NCI-H748 (cell line): ENCODE results near the gene ACTN1.
"Not testable (repeated sequence)": the region's sequence is repeated elsewhere in the genome, so short reads cannot be mapped to it uniquely, and the experiment has no call there.

Experiments
- DNase-seq: peaks from one replicate; lab custom pipeline; 2025; ENCODE audit not compliant: unreplicated experiment; lab: John Stamatoyannopoulos, UW

Gene ACTN1

DNA sequence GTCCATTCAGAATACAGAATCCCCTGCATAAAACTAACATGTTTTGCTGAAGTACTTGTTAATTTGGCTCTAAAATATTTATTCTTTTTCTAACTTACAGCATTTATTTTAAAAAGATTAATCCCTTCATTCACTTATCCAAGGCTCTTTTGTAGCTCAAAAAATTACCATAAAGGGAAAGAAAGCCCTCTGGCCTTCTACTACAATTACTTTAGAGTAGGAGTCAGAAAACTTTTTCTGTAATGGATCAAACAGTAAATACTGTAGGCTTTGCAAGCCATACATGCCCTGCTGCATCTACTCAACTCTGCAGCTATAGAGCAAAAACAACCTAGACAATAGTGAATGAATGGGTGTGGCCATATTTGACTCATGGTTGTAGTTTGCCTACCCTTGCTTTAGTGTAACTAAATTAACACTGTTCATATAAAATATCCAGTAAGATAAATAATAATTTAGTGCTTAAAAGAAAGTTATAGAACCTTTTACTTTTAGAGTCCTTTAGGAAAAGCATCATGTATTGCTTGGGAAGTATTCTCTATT, 112.0 kb downstream of the ACTN1 start:
- DNase-seq: no peak

DNA sequence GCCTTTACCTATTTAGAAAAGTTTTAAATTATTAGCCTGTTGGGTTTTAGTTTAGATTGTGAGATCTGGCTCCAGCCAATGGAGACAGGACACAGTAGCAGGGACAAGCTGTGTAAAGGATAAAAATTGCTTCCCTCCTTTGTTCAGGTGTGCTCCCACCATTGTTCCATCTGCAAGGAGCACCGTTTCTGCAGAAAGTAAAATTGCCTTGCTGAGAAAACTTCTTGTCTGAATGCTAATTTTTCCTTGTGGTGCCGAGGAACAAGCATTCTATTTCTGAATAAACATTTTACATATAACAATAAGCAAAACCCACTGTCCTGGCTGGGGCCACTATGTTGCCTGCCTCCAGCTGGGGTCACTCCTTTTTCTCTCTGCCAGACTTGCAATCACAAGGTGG, 113.6 kb downstream of the ACTN1 start:
- no peak for DNase-seq

DNA sequence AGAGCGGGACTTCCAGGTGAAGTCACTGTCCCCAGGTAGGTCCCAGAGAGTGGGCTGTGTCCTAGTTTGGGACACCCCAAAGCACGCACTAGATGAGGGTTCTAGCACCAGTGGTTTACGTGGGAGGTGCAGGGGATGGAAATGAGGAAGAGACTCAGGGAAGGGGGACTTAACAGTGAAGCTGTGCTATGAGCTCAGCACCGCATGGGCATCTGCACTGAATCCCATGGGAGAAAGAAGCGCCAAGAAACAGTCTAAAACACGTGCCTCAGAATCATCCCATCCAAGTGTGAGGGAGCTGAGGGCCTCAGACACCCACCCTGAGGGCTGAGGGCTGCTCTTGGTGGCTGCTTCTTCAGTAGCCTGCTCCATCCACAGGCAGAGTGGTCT, 114.7 kb downstream of the ACTN1 start:
- no peak for DNase-seq

DNA sequence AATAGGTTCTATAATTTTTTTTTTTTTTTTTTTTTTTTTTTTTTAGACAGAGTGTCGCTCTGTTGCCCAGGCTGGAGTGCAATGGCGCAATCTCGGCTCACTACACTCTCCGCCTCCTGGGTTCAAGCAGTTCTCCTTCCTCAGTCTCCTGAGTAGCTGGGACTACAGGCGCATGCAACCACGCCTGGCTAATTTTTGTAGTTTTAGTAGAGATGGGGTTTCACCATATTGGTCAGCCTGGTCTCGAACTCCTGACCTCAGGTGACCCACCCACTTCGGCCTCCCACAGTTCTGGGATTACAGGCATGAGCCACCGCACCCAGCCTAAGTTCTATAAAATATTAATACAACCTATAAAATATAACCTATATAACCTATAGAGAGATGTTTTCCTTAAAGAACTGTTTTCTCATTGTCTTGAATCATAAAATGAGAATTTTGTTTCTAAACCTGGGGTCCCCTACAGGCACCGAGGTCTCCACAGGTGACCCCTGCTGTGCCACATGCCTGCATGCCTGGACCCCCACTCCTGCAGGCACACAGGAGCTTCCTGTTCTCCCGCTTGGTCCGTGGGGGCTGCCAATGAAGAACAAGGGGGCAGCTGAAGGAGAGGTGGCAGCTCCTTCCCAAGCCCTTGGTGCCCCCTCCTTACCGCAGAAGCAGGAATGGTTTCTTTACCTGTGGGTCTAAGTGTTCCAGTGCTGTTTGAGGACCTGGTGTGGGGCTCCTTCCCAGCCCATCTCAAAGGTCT, 115.3 kb downstream of the ACTN1 start:
- no peak for DNase-seq

DNA sequence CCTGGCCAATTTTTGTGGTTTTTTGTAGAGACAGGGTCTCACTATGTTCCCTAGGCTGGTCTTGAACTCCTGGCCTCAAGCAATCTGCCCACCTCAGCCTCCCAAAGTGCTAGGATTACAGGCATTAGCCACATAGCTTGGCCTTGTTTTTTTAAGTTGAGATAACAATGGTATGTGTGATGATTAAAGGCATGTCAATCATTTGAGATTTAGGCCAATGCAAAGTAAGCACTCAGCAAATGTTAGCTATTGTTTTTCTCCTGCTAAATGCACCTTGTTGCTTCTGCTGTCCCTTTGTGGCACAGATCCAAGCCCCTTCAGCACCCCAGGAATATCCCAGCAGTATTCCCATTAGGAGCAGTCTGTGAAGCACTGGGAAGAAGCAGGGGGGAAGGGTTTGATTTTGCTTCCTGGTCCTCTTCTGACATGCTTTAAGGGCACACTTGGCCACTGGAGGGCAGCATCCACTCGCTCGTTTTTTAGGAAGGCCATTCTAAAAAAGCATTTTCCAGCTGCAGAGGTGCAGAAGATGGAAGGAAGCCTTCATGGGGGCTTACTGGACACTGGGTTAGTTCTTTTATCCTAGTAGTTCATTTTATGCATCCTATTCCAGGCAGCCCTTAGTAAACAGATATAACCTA, 116.0 kb downstream of the ACTN1 start:
- DNase-seq: peak; percentile 75

DNA sequence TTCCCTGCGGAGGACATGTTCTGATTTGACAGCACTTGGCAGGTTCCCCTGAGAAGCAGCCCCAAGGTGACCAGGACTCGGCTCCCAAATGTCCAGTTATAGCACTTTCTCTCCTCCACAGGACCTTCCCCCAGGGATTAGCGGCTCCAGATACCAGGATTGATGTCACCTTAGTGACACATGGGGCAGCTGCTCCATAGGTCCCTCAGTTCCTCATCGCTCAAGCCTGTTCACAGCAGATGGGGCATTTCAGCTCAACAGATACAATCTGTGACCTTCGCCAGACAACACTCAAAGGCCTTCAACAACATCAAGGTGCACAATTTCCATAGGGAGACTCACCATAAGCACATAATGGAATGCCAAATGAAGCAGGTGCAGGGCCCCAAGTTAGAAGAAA, 118.3 kb downstream of the ACTN1 start:
- no peak for DNase-seq

DNA sequence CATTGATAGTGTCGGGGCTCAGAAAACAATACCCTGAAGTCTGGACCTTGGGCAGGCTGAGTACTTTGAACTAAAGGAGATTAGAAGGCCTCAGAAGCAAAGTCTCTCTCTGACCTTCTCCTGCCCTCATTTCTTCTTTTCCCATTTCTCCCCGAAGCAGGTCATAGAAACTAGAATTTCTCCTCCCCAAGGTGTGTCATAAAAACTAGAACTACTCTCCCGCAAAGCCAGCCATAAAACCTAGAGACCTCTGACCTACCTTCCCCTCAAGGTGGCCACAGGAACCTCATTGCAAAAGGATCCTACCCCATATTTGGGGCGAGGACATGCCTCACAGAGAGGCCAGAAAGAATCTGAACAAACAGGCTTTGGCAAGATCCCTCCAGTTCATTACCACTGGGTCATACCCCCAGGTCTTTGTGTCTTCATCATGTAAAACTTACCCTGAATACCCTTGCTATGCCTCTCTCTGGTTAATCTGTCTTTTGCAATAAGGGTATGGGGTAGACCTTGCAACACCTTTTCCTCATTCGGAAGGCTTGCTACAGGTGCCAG, 121.5 kb downstream of the ACTN1 start:
- no peak for DNase-seq

DNA sequence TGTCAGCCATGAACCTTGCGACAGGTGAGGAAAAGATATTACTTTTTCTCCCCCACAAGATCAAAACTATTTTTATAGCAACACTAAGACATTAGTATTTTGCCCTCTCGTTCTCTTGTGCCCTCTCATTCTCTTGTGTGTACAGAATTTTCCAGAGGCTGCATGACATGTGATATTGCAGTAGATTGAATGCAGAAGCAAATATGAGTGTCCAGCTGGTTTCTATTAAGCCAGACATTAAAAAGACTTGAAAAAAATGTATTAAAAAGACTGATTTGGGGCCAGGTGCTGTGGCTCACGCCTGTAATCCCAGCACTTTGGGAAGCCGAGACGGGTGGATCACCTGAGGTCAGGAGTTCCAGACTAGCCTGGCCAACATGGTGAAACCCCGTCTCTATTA, 122.5 kb downstream of the ACTN1 start:
- DNase-seq: no peak

DNA sequence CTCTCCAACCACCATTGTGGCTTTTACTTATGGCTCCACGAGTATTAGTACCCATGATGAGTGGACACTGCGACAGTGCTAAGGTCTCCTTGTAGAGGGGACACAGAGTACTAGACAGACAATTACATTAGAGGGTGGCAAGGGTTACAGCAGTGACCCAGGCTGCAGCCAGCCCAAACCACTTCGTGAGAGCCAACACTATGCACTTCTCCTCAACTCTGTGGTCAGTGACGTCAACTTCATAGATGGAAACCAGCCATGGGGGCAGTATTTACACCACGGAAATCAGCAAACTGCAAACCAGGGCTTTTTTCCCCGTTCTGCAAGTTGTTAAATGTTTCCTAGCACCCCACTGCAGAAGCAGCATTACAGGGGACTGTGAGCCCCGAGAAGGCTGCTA, 124.7 kb downstream of the ACTN1 start:
- no peak for DNase-seq

DNA sequence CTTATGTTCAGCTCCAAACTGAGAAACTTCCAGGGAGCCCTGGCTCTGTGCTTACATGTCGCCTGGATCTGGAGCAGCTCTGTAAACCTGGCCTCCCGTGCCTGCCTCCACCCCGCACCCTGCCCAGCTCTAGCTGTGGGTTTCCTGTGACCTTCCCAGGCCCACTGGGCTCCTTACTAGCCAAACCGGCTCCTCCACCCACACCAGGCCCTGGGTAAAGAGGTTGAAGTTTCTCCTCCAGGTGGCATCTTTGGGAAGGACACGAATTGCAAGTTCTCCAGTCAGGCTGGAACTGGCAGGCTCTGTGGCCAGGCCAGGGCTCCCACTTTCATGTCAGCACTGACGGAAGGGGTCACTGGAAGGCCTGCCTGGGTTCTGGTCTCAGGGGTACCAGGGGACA, 125.4 kb downstream of the ACTN1 start:
- DNase-seq: no peak

DNA sequence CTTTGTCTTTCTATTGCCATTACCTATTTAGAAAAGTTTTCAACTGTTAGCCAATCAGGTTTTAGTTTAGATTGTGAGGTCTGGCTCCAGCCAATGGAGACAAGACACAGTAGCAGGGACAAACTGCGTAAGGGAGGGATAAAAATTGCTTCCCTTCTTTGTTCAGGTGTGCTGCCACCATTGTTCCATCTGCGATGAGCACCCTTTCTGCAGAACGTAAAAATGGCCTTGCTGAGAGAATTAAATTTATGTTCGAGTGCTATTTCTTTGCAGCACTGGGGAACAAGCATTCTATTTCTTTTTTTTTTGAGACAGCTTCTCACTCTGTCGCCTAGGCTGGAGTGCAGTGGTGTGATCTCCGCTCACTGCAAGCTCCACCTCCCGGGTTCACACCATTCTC, 126.6 kb downstream of the ACTN1 start:
- not testable (repeated sequence) for DNase-seq

DNA sequence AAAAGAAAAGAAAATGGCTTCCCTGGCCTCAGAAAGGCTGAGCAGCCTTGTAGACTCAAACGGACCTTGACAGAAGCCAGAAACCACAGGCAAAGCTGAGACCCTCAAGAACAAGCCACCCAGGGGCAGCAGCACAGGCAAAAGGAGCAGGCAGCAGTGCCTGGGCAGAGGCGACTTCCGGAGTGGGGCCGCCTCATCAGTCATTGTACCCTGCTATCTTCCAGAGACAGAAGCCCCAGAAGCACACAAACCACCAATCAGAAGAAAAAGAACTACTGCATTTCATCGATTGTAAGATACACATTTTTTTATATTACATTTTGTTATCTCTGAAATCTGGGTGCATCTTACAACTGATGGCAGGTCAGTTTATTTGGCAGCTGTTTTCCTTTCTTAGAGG, 128.0 kb downstream of the ACTN1 start:
- no peak for DNase-seq

DNA sequence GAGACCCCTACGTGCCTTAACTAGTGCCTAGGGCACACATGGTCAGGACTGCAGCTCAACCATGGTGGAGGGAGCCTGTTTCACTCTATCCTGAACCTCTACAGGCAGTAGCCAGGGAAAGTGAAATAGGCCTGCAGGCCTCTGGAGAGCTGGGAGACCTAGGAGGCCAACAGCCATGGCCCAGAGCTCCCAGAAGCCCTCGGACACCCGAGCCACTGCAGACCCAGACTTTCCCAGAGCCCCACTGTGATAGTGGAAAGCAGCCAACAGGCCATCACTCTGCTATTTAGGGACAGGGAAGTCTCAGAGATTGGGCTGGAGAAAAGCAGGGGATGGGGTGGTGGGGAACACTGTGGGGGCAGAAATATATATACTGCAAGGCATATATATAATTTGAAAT, 129.7 kb downstream of the ACTN1 start:
- DNase-seq: no peak

DNA sequence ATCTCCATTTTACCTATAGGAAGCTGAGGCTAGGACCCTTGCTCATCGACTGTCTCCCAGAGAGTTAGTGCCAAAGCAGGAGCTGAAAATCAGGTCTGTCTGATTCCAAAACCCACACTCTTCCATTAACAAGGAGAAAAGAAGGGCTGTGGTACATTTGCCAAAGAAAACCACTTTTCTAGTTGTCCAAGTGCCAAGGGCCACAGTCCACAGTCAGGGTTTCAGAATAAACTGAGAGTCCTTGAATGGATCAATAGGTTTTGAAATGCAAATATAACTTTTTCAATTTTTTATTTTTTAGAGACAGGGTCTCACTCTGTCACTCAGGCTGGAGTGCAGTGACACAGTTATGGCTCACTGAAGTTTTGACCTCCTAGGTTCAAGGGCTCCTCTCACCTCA, 130.8 kb downstream of the ACTN1 start:
- DNase-seq: no peak

DNA sequence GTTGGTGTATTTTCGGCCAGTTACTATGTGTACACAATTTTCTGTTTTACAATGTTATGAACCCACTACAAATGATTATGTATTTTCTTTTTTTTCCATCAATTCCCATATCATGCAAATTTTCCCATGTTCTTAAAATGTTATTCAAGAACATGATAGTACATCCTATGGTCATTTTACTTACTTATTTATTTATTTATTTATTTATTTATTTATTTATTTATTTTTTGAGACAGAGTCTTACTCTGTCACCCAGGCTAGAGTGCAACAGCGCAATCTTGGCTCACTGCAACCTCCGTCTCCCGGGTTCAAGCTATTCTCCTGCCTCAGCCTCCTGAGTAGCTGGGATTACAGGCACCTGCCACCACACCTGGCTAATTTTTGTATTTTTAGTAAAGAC, 131.5 kb downstream of the ACTN1 start:
- not testable (repeated sequence) for DNase-seq

DNA sequence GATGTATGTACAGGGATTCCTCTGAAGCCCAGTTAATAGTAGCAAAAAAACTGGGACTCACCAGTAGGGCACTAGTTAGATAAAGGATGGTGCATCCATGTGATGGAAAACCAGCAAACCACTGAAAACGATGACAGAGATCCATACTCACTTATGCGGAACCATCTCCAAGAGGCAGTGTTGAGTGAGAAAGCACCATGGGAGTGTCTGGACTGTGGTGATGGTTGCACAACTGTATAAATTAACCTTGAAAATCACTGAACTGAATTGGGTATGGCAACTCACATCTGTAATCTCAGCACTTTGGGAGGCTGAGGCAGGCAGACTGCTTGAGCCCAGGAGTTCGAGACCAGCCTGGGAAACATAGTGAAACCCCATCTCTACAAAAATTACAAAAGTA, 132.6 kb downstream of the ACTN1 start:
- no peak for DNase-seq

DNA sequence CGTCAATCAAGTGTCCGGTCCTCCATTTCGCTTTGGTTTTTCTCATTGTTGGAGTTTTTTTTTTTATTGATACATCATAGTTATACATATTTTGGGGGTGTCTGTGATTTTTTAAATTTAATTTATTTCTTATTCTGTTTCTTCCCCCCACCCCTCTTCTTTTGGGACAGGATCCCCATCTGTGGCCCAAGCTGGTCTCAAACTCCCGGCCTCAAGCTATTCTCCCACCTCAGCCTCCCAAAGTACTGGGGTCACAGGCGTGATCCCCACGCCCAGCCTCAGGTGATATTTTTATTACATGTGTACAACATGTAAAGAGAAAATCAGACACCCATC, 134.9 kb downstream of the ACTN1 start:
- DNase-seq: no peak

DNA sequence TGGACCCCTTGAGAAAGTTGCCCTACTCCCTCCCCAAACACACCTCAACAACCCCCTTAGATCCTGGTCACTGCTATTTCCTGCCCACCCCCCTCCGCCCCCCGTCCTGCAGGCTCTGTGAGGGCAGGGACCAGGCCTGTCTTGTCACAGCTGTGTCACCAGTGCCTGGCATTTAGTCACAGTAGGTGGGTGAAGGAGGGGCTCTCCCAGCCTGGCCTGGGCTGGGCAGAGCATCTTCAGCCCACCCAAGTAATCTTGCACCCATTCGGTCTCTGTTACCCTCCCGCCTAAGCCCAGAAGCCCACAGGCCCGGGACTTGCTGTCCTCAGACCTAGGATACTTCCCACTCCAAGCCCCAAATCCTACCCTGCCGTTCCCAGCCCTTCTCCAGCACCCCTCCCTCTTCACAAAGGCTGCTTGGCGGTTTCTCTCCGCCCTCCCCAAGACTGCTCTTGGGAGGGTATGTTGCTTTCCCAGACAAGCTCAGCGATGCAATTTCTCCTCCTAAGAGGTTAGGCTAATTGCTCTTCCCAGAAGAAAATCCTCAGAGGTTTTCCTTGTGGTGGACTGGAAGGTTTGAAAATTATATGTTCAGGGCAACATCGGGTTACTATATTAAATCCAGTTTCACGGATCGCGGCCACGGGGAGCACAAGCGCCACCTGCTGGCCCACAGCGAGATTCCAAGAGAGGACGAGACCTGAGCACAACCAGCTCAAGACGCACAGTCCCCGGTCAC, 135.5 kb downstream of the ACTN1 start:
- DNase-seq: peak; percentile 63

DNA sequence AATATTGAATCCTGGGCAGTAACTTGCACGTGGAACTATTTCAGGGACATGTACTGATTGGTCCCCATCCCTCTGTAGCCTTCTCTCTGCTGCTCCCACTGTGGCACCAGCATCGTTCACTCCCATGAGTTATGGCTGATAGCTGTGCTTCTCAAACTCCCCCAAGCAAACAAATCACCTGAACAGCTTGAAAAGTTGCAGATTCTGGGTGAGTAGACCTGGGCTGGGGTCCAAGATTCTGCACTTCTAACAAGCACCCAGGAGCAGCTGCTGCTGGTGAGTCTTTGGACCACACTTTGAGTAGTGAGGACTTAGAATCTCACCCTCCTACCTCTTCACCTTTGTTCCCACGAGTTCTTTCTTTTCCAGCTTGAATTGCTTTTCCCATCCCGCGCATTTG, 136.8 kb downstream of the ACTN1 start:
- no peak for DNase-seq

DNA sequence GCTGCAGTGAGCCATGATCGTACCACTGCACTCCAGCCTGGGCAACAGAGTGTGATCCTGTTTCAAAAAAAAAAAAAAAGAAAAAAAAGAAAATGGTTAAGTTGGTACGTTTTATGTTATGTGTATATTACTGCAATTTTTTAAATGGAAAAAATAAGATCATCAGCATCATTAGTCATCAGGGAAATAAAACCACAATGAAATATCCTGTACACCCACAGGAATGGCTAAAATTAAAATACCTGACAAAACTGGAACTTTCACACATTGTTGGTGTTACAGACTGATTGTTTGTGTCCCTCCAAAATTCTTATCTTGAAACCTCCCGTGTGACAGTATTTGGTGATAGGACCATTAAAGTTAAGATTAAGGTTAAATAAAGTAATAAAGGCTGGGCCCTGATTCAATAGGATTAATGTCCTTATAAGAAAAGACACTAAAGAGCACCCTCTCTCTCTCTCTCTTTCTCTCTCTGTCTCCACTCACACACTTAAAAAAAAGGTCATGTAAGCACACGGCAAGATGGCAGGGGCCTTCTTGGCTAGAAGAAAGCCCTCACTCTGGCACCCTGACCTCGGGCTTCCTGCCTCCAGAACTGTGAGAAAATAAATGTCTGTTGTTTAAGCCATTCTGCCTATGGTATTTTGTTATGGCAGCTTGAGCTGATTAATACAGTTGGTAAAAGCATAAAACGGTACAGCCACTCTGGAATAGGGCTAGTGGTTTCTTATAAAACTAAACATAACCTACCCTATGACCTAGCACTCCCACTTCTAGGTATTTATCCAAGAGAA, 137.9 kb downstream of the ACTN1 start:
- DNase-seq: no peak

DNA sequence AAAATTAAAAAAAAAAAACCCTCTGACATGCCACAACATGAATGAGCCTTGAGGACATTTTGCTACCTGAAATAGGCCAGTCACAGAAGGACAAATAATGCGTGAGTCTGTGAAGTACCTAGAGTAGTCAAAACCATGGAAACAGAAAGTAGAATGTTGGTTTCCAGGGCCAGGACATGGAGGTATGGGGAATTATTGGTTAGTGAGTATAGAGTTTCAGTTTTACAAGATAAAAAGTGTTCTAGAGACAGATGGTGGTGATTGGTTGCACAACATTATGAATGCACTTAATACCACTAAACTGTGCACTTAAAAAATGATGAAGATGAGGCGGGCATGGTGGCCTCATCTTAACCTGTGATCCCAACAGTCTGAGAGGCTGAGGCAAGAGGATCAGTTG, 138.6 kb downstream of the ACTN1 start:
- no peak for DNase-seq
